ENCODE measurements around the gene ARHGEF17. TPM values are rescaled to one million over a fixed set of nuclear protein-coding genes. Genes with fewer than 3 reads are reported as not detected.

ARHGEF17 gene
- polyA plus RNA-seq, 4 donors, result 0.67 to 54.8 (median 6.5) TPM

GRCh38 chr11:73349633-73350032 lies 41.6 kb downstream of the ARHGEF17 start:
- Histone ChIP-seq H3K4me3 (ENCODE audit: low read depth in 1 of 3, low read length in 3 of 3) (no peak overlapping the region), H3K4me1 (ENCODE audit: control insufficient read depth in 3 of 3, insufficient read depth in 2 of 3, low read depth in 1 of 3, low read length in 2 of 3) (no peaks in the 10 kb centered on the region), H3K9me3 (ENCODE audit: control insufficient read depth in 2 of 2, insufficient read depth in 1 of 2, low read depth in 1 of 2, low read length in 1 of 2) (no peaks in the 10 kb centered on the region), H3K27ac (ENCODE audit: low read depth in 1 of 3, low read length in 2 of 3) (no peak overlapping the region), H3K27me3 (ENCODE audit: control insufficient read depth in 3 of 3, insufficient read depth in 3 of 3, low read length in 3 of 3) (no peaks in the 10 kb centered on the region), H3K36me3 (ENCODE audit: control insufficient read depth in 3 of 3, insufficient read depth in 2 of 3, low read depth in 1 of 3, low read length in 3 of 3) (peaks cover 0 to 74% (median 0%) of the 10 kb centered on the region in 3 donors)
- FAIRE-seq (no peak), DNase-seq (no peak)
- WGBS, 3 donors, result 74 to 84% (median 79%) methylated on average over 6 of the region's 6 CpGs

- Histone ChIP-seq H3K9me3 (ENCODE audit: control insufficient read depth in 2 of 2, insufficient read depth in 1 of 2, low read depth in 1 of 2, low read length in 1 of 2) (no peaks in the 10 kb centered on the region), H3K4me3 (ENCODE audit: low read depth in 1 of 3, low read length in 3 of 3) (no peak overlapping the region), H3K4me1 (ENCODE audit: control insufficient read depth in 3 of 3, insufficient read depth in 2 of 3, low read depth in 1 of 3, low read length in 2 of 3) (no peaks in the 10 kb centered on the region), H3K36me3 (ENCODE audit: control insufficient read depth in 3 of 3, insufficient read depth in 2 of 3, low read depth in 1 of 3, low read length in 3 of 3) (peaks cover 0 to 75% (median 0%) of the 10 kb centered on the region in 3 donors), H3K27ac (ENCODE audit: low read depth in 1 of 3, low read length in 2 of 3) (no peak overlapping the region), H3K27me3 (ENCODE audit: control insufficient read depth in 3 of 3, insufficient read depth in 3 of 3, low read length in 3 of 3) (no peaks in the 10 kb centered on the region)
- DNase-seq (peak; percentile 60 to 79), FAIRE-seq (no peak)
- WGBS, 3 donors, result 16 to 26% (median 21%) methylated on average over 16 of the region's 16 CpGs
Observed at GRCh38 chr11:73350908-73351636, 43.0 kb downstream of the ARHGEF17 start.

- Histone ChIP-seq H3K4me1 (ENCODE audit: control insufficient read depth in 3 of 3, insufficient read depth in 2 of 3, low read depth in 1 of 3, low read length in 2 of 3) (no peaks in the 10 kb centered on the region), H3K36me3 (ENCODE audit: control insufficient read depth in 3 of 3, insufficient read depth in 2 of 3, low read depth in 1 of 3, low read length in 3 of 3) (peaks cover 0 to 76% (median 0%) of the 10 kb centered on the region in 3 donors), H3K27me3 (ENCODE audit: control insufficient read depth in 3 of 3, insufficient read depth in 3 of 3, low read length in 3 of 3) (no peaks in the 10 kb centered on the region), H3K4me3 (ENCODE audit: low read depth in 1 of 3, low read length in 3 of 3) (no peak overlapping the region), H3K27ac (ENCODE audit: low read depth in 1 of 3, low read length in 2 of 3) (no peak overlapping the region), H3K9me3 (ENCODE audit: control insufficient read depth in 2 of 2, insufficient read depth in 1 of 2, low read depth in 1 of 2, low read length in 1 of 2) (no peaks in the 10 kb centered on the region)
- 81 to 89% (median 84%) methylated on average over 4 of the region's 4 CpGs for WGBS, 3 donors
- FAIRE-seq, result no peak
- DNase-seq, result no peak
Observed at GRCh38 chr11:73353422-73353821, 45.3 kb downstream of the ARHGEF17 start.

- 85 to 88% (median 87%) methylated on average over 4 of the region's 4 CpGs for WGBS, 3 donors
Observed at GRCh38 chr11:73355109-73355508, 47.0 kb downstream of the ARHGEF17 start.

GRCh38 chr11:73356979-73357860 lies 49.1 kb downstream of the ARHGEF17 start:
- Histone ChIP-seq H3K27ac (ENCODE audit: low read depth in 1 of 3, low read length in 2 of 3) (peak overlapping the region in 1 of 3 donors; percentile 28), H3K36me3 (ENCODE audit: control insufficient read depth in 3 of 3, insufficient read depth in 2 of 3, low read depth in 1 of 3, low read length in 3 of 3) (peaks cover 0 to 88% (median 0%) of the 10 kb centered on the region in 3 donors), H3K9me3 (ENCODE audit: control insufficient read depth in 2 of 2, insufficient read depth in 1 of 2, low read depth in 1 of 2, low read length in 1 of 2) (no peaks in the 10 kb centered on the region), H3K4me3 (ENCODE audit: low read depth in 1 of 3, low read length in 3 of 3) (no peak overlapping the region), H3K27me3 (ENCODE audit: control insufficient read depth in 3 of 3, insufficient read depth in 3 of 3, low read length in 3 of 3) (no peaks in the 10 kb centered on the region), H3K4me1 (ENCODE audit: control insufficient read depth in 3 of 3, insufficient read depth in 2 of 3, low read depth in 1 of 3, low read length in 2 of 3) (no peaks in the 10 kb centered on the region)
- no peak for DNase-seq
- WGBS, 3 donors, result 90 to 91% (median 91%) methylated on average over 22 of the region's 22 CpGs
- no peak for FAIRE-seq

More at GRCh38 chr11:73355109-73355508, 47.0 kb downstream of the ARHGEF17 start:
- no peaks in the 10 kb centered on the region for H3K27me3 ChIP-seq (ENCODE audit: control insufficient read depth in 3 of 3, insufficient read depth in 3 of 3, low read length in 3 of 3)
- DNase-seq, result no peak
- H3K9me3 ChIP-seq (ENCODE audit: control insufficient read depth in 2 of 2, insufficient read depth in 1 of 2, low read depth in 1 of 2, low read length in 1 of 2), result no peaks in the 10 kb centered on the region
- FAIRE-seq, result no peak
- peaks cover 0 to 80% (median 0%) of the 10 kb centered on the region in 3 donors for H3K36me3 ChIP-seq (ENCODE audit: control insufficient read depth in 3 of 3, insufficient read depth in 2 of 3, low read depth in 1 of 3, low read length in 3 of 3)
- no peaks in the 10 kb centered on the region for H3K4me1 ChIP-seq (ENCODE audit: control insufficient read depth in 3 of 3, insufficient read depth in 2 of 3, low read depth in 1 of 3, low read length in 2 of 3)
- H3K4me3 ChIP-seq (ENCODE audit: low read depth in 1 of 3, low read length in 3 of 3), result no peak overlapping the region
- H3K27ac ChIP-seq (ENCODE audit: low read depth in 1 of 3, low read length in 2 of 3), result no peak overlapping the region

GRCh38 chr11:73358071-73358470 lies 50.0 kb downstream of the ARHGEF17 start:
- DNase-seq, result no peak
- no peak for FAIRE-seq
- Histone ChIP-seq H3K4me3 (ENCODE audit: low read depth in 1 of 3, low read length in 3 of 3) (no peak overlapping the region), H3K27me3 (ENCODE audit: control insufficient read depth in 3 of 3, insufficient read depth in 3 of 3, low read length in 3 of 3) (no peaks in the 10 kb centered on the region), H3K4me1 (ENCODE audit: control insufficient read depth in 3 of 3, insufficient read depth in 2 of 3, low read depth in 1 of 3, low read length in 2 of 3) (no peaks in the 10 kb centered on the region), H3K9me3 (ENCODE audit: control insufficient read depth in 2 of 2, insufficient read depth in 1 of 2, low read depth in 1 of 2, low read length in 1 of 2) (no peaks in the 10 kb centered on the region), H3K36me3 (ENCODE audit: control insufficient read depth in 3 of 3, insufficient read depth in 2 of 3, low read depth in 1 of 3, low read length in 3 of 3) (peaks cover 0 to 89% (median 0%) of the 10 kb centered on the region in 3 donors), H3K27ac (ENCODE audit: low read depth in 1 of 3, low read length in 2 of 3) (no peak overlapping the region)
- WGBS, 3 donors, result 76 to 81% (median 80%) methylated on average over 5 of the region's 5 CpGs

GRCh38 chr11:73359341-73359740 lies 51.3 kb downstream of the ARHGEF17 start:
- no peak overlapping the region for H3K4me3 ChIP-seq (ENCODE audit: low read depth in 1 of 3, low read length in 3 of 3)
- H3K36me3 ChIP-seq (ENCODE audit: control insufficient read depth in 3 of 3, insufficient read depth in 2 of 3, low read depth in 1 of 3, low read length in 3 of 3), result peaks cover 0 to 92% (median 0%) of the 10 kb centered on the region in 3 donors
- H3K27me3 ChIP-seq (ENCODE audit: control insufficient read depth in 3 of 3, insufficient read depth in 3 of 3, low read length in 3 of 3), result no peaks in the 10 kb centered on the region
- H3K9me3 ChIP-seq (ENCODE audit: control insufficient read depth in 2 of 2, insufficient read depth in 1 of 2, low read depth in 1 of 2, low read length in 1 of 2), result no peaks in the 10 kb centered on the region
- DNase-seq (no peak), FAIRE-seq (no peak)
- WGBS, 3 donors, result 78 to 93% (median 87%) methylated on average over 11 of the region's 11 CpGs
- H3K4me1 ChIP-seq (ENCODE audit: control insufficient read depth in 3 of 3, insufficient read depth in 2 of 3, low read depth in 1 of 3, low read length in 2 of 3), result no peaks in the 10 kb centered on the region
- H3K27ac ChIP-seq (ENCODE audit: low read depth in 1 of 3, low read length in 2 of 3), result no peak overlapping the region

- DNase-seq, result no peak
- H3K9me3 ChIP-seq (ENCODE audit: control insufficient read depth in 2 of 2, insufficient read depth in 1 of 2, low read depth in 1 of 2, low read length in 1 of 2), result no peaks in the 10 kb centered on the region
- H3K36me3 ChIP-seq (ENCODE audit: control insufficient read depth in 3 of 3, insufficient read depth in 2 of 3, low read depth in 1 of 3, low read length in 3 of 3), result peaks cover 0 to 94% (median 0%) of the 10 kb centered on the region in 3 donors
- FAIRE-seq, result no peak
- WGBS, 3 donors, result 86 to 90% (median 88%) methylated on average over 18 to 19 of the region's 19 CpGs
- no peak overlapping the region for H3K4me3 ChIP-seq (ENCODE audit: low read depth in 1 of 3, low read length in 3 of 3)
- no peaks in the 10 kb centered on the region for H3K4me1 ChIP-seq (ENCODE audit: control insufficient read depth in 3 of 3, insufficient read depth in 2 of 3, low read depth in 1 of 3, low read length in 2 of 3)
- no peak overlapping the region for H3K27ac ChIP-seq (ENCODE audit: low read depth in 1 of 3, low read length in 2 of 3)
- no peaks in the 10 kb centered on the region for H3K27me3 ChIP-seq (ENCODE audit: control insufficient read depth in 3 of 3, insufficient read depth in 3 of 3, low read length in 3 of 3)
Observed at GRCh38 chr11:73359930-73360742, 52.1 kb downstream of the ARHGEF17 start.

Measured in small intestine (tissue), 7 donors.